Measurements from ENCODE around the gene FHOD3. TPM values are rescaled to one million over a fixed set of nuclear protein-coding genes. Genes with fewer than 3 reads are reported as not detected.

The FHOD3 gene
- total RNA-seq, 1 donor from 2014 or later, result 16.3 TPM

GRCh38 chr18:36284671-36285295, 12.7 kb upstream of the FHOD3 start:
- H3K4me3 Mint-ChIP-seq, result no peak overlapping the region
- no peaks in the 10 kb centered on the region for H3K4me1 Mint-ChIP-seq
- no peak for DNase-seq (ENCODE audit: low spot score in 2 of 2, unreplicated experiment in 2 of 2)
- H3K27me3 Mint-ChIP-seq (ENCODE audit: low read depth), result peaks cover 28% of the 10 kb centered on the region
- H3K27ac Mint-ChIP-seq, result no peak overlapping the region
- TF ChIP-seq, protein P1, sequence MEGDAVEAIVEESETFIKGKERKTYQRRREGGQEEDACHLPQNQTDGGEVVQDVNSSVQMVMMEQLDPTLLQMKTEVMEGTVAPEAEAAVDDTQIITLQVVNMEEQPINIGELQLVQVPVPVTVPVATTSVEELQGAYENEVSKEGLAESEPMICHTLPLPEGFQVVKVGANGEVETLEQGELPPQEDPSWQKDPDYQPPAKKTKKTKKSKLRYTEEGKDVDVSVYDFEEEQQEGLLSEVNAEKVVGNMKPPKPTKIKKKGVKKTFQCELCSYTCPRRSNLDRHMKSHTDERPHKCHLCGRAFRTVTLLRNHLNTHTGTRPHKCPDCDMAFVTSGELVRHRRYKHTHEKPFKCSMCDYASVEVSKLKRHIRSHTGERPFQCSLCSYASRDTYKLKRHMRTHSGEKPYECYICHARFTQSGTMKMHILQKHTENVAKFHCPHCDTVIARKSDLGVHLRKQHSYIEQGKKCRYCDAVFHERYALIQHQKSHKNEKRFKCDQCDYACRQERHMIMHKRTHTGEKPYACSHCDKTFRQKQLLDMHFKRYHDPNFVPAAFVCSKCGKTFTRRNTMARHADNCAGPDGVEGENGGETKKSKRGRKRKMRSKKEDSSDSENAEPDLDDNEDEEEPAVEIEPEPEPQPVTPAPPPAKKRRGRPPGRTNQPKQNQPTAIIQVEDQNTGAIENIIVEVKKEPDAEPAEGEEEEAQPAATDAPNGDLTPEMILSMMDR (IDR thresholded peaks at IDR 0.05; ENCODE audit: unreplicated experiment), result peak; percentile 97
- peaks cover 14% of the 10 kb centered on the region for H3K9me3 Mint-ChIP-seq
- no peaks in the 10 kb centered on the region for H3K36me3 Mint-ChIP-seq

DNA sequence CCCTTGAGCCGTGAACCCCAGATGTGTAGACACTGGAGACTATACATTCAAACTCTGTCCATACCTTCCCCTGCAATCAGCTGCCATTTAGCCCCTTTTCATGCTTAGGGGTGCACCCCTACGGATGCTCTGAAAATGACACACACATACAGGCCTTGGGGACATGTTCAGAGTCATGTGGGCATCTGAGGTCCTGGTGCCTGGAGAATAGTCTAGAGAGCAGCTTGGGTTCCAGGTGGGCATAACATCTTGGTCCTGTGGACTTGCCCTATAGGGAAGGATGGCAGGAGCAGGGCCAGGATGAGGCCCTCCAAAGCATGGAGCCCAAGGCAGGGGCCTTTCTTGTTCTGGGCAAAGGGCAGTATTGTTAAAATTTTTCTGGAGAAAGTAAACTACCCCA, 9.9 kb upstream of the FHOD3 start:
- Mint-ChIP-seq H3K4me1 (no peaks in the 10 kb centered on the region), H3K36me3 (no peaks in the 10 kb centered on the region), H3K9me3 (peaks cover 27% of the 10 kb centered on the region), H3K27ac (no peak overlapping the region), H3K4me3 (no peak overlapping the region), H3K27me3 (ENCODE audit: low read depth) (peaks cover 4% of the 10 kb centered on the region)
- no peak for DNase-seq (ENCODE audit: low spot score in 2 of 2, unreplicated experiment in 2 of 2)
- TF ChIP-seq, protein P1 (IDR thresholded peaks at IDR 0.05; ENCODE audit: unreplicated experiment), result no peak

DNA sequence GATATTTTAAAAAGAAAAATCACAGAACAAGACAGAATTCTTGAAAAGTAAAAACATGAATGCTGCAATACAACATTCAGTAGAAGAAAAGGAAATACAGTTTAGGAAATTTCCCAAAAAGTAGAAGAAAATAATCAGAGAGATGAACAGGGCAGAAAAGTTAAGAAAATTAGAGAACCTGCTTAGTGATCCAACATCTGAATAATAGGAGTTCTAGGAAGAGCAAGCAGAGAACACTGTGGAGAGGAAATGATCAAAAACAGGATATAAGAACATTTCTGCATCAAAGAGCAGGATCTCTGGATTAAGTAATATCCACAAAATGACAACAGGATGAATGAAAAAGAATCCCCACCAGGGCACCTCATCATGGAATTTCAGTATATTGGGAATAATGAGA, 8.8 kb upstream of the FHOD3 start:
- DNase-seq (ENCODE audit: low spot score in 2 of 2, unreplicated experiment in 2 of 2), result no peak
- Mint-ChIP-seq H3K27me3 (ENCODE audit: low read depth) (peaks cover 4% of the 10 kb centered on the region), H3K36me3 (no peaks in the 10 kb centered on the region), H3K9me3 (peaks cover 27% of the 10 kb centered on the region), H3K4me3 (no peak overlapping the region), H3K27ac (no peak overlapping the region), H3K4me1 (no peaks in the 10 kb centered on the region)
- TF ChIP-seq, protein P1 (IDR thresholded peaks at IDR 0.05; ENCODE audit: unreplicated experiment), result no peak

- peaks cover 19% of the 10 kb centered on the region for H3K9me3 Mint-ChIP-seq
- no peak overlapping the region for H3K4me3 Mint-ChIP-seq
Measured at GRCh38 chr18:36294031-36294430, 3.5 kb upstream of the FHOD3 start.

DNA sequence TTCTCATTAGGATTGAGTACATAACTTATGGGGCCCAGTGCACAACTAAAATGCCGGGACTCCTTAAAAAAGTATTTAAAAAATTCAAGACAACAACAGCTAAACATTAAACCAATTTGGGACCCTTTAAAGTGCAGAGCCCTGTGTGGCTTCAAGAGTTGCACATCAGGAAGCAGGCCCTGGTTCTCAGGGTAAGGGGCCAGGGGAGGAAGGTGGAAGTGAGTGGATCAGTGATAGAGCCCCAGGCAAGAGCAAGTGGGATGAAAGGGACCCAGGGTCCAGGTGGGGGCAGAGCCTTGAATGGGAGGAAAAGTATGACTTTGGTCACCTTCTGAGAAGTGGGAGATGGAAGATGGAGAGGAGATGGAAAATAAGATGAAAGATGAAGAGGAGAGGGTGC, 2.3 kb upstream of the FHOD3 start:
- TF ChIP-seq, protein P1 (IDR thresholded peaks at IDR 0.05; ENCODE audit: unreplicated experiment), result no peak
- Mint-ChIP-seq H3K27ac (no peak overlapping the region), H3K9me3 (peaks cover 8% of the 10 kb centered on the region), H3K4me1 (no peaks in the 10 kb centered on the region), H3K27me3 (ENCODE audit: low read depth) (peaks cover 13% of the 10 kb centered on the region), H3K4me3 (no peak overlapping the region), H3K36me3 (no peaks in the 10 kb centered on the region)
- no peak for DNase-seq (ENCODE audit: low spot score in 2 of 2, unreplicated experiment in 2 of 2)

More at GRCh38 chr18:36294031-36294430, 3.5 kb upstream of the FHOD3 start:
- DNase-seq (ENCODE audit: low spot score in 2 of 2, unreplicated experiment in 2 of 2), result no peak
- Mint-ChIP-seq H3K27ac (no peak overlapping the region), H3K4me1 (no peaks in the 10 kb centered on the region), H3K27me3 (ENCODE audit: low read depth) (peaks cover 4% of the 10 kb centered on the region), H3K36me3 (no peaks in the 10 kb centered on the region)
- TF ChIP-seq, protein P1 (IDR thresholded peaks at IDR 0.05; ENCODE audit: unreplicated experiment), result no peak
